GM19467 (cell line): ENCODE data around the gene LGALS3BP.

Experiments
- ATAC-seq: cut with Tn5 transposase; IDR thresholded peaks from one replicate; pipeline ENCODE4 v1.9.1; 2021; ENCODE audit warnings: mild to moderate bottlenecking, moderate library complexity; ENCODE audit not compliant: unreplicated experiment

Gene LGALS3BP

DNA sequence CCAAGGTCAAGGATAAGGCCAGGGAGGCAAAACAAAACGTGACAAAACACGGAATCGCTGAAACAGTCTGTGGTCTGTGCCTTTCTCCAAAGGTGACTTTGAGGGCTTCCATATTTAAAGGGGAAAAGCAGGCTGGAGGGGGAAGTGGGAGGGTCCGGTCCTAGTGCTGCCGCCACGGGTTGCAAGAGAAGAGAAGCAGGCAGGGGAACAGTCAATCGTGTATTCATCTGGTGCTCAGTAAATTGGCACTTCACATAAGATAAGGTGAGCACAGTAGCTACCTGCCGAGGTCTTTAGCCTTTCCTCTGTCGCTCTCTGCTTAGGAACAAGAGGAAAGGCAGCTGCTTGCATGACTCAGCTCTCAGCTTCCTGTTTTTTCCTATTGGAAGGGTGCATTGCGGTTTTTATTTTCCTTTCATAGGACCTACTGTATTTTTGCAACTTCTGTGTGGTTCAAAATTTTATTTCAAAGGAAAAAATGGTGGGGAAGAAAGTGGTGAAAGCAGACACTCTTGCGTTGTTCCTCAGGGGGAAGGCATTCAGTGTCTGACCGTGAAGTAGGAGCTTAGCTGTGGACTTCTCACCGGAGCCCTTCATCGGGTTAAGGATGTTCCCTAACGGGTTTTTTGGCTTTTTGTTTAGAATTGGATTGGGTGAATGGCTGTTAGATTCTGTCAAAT lies 7.1 kb upstream of the LGALS3BP start:
- ATAC-seq = no peak

- ATAC-seq = no peak
Measured at GRCh38 chr17:78986048-78986648, 6.4 kb upstream of the LGALS3BP start.

GRCh38 chr17:78985395-78985794 lies 5.7 kb upstream of the LGALS3BP start:
- ATAC-seq = no peak

DNA sequence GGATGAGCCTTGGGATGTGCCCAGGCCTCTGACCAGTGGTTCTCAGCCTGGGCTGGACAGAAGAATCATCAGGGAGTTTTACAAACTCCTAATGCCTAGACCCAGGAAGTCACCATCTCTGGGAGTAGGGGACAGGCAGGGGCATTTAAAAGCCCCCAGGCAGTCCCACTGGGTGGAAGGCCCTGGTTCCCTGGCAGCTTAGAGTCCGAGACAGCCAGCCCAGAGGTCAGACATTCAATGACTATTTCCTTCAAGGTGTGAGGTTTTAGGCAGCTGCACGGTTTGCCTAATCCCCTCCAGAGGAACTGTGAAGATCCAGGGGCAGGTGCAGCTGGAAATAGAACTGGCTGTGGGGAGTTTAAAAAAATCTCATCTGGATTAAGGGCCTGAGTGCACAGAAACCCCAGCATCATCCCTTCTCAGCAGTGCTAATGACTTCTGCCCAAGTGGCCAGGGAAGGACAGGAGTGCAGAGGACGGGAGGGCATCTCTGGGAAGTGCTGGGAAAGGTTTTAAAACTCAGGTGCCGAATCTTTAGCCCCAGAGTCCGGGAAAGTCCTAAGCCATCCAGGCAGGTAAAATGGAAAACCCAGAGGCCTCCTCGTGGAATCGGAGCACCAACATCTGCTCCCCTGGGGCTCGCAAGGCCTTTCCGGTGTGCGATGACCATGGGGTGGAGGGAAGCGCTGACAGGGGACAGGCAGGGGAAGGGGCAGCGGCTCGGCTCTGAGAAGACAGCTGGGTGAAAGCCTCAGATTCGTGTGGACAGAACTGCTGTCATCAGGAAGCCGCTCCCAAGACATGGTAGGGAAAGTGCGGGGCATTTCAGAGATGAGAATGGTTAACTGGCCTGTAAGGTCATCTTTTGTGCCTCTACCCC lies 1.5 kb upstream of the LGALS3BP start:
- no peak for ATAC-seq

GRCh38 chr17:78980624-78980972 lies 875 bp upstream of the LGALS3BP start:
- ATAC-seq = no peak

DNA sequence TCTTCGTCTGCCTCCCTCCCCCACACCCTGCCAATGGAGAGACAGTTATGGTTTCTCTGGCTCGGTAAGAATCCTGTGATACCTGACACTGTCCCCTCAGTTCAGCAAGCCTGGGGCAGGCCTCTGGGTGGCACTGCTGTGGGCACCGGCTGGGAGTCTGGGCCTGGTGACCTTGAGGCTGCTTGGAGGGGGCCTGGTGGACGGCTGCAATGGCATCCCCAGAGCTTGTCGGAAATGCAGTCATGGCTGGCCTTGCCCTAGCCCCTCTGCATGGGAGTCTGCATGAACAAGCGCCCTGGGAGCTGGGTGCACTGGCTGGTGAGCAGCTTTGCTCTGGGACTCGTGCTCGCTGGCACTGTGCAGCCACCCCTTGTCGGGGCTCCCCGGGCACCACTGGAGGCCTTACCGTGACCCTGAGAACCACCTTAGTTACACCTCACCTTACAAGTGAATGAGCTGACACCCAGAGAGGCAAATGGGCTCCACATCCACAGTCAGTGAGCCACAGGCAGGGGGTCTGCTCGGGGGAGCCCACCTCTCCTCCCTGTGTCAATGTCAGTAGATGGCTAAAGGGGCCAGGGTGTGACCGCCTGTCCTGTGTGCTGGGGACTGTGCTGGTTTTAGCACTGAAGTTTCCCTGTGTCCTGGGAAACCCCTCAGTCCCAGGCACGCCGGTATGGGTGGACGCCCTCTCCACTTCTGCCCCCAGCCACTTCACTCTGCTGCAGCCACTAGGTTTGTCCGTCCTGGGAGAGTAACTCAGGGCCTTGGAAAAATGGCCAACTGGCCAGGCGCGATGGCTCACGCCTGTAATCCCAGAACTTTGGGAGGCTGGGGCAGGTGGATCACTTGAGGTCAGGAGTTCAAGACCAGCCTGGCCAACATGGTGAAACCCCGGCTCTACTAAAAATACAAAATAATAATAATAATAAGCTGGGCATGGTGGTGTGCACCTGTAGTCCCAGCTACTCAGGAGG lies 1.4 kb downstream of the LGALS3BP start:
- no peak for ATAC-seq

DNA sequence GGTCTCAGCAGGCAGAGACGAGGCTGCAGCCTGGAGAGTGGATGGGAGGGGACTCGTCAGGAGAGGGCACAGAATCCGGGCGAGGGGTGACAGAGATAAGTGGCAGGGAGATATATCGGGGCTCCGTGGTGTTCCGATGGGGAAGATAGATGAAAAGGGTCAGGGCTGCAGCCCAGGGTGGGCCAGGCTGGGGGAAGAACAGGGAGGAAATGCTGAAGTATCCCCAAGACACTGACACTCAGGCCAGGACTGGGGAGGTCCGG lies 2.1 kb downstream of the LGALS3BP start:
- ATAC-seq = no peak

- ATAC-seq = no peak
Measured at GRCh38 chr17:78976907-78977680, 2.6 kb downstream of the LGALS3BP start.

GRCh38 chr17:78974635-78975591 lies 4.8 kb downstream of the LGALS3BP start:
- ATAC-seq = no peak

- ATAC-seq = no peak
Measured at GRCh38 chr17:78973792-78974520, 5.8 kb downstream of the LGALS3BP start.

GRCh38 chr17:78973196-78973595 lies 6.5 kb downstream of the LGALS3BP start:
- no peak for ATAC-seq

- ATAC-seq = no peak
Measured at GRCh38 chr17:78972507-78973105, 7.1 kb downstream of the LGALS3BP start.

GRCh38 chr17:78971756-78972506 lies 7.8 kb downstream of the LGALS3BP start:
- no peak for ATAC-seq

- no peak for ATAC-seq
Measured at GRCh38 chr17:78970834-78971755, 8.6 kb downstream of the LGALS3BP start.

GRCh38 chr17:78969865-78970264 lies 9.9 kb downstream of the LGALS3BP start:
- no peak for ATAC-seq

DNA sequence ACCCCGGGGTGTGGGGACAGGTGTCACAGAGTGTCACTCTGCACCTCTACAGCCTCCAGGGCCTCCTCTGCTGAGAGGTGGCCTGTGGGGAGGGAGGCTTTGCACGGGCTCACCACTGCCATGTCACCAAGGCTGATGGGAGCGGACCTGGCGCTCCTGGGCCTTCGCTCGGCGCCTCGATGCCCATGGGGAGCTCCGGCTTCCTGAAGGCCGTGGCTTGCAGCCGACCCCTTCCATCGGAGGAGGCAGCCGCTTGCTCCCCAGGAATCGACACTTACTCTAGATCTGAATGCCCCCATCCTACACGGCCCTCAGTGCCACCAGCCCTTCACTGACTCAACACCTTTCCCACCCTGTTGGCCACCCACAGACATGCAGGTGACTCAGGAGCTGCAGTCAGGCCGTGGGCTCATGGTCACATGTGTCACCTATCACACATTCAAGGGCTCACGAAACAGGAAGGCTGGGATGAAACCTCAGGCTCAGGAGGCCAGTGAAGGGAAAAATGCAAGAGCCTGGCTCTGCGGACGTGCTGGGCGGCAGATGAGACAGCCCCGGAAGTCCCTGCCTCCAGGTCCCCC lies 11.9 kb downstream of the LGALS3BP start:
- no peak for ATAC-seq
